NCI-H1092 treated with DMSO at 0.1 percent for 48 hours (cell line): Measurements from ENCODE around the gene TEDC2.
"Not testable (repeated sequence)": the region's sequence is repeated elsewhere in the genome, so short reads cannot be mapped to it uniquely, and the experiment has no call there.

Experiments used
- DNase-seq: peaks from one replicate; lab custom pipeline; 2025; lab: John Stamatoyannopoulos, UW

TEDC2 gene

GRCh38 chr16:2437032-2437790, 22.7 kb upstream of the TEDC2 start:
- DNase-seq: no peak

DNA sequence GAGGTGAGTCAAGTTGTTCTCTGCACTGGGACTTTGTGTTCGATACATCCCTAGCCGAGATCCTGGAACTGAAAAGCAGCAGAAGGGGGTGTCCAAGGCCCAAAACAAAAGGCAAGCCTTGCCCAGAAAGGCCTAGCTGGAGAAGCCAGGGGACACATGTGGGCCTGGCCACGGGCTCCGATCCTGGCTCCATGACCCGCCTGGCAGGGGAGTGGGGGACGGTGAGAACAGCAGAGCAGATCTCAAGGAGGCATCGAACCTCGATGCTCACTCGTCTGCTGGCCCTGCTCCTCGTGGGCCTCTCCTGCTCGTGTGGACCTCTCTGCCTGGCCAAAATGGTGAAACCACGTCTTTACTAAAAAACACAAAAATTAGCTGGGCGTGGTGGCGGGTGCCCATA, 21.8 kb upstream of the TEDC2 start:
- no peak for DNase-seq

DNA sequence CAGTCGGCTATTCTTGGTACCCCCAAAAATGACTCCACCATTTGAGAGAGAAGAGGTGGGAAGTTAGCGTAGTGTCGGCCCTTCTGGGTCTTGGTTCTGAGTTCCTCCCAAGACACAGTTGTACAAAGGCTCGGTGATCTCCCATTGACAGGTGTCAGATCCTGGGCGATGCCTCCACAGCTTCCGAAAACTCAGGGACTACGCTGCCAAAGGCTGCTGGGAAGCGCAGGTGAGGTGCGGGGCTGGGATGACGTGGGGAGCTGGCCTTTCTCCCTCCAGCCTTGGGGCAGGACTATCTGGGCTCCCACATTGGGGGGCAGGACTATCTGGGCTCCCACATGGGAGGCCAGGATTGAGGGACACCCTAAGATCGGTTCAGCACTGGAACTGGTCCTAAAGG, 20.3 kb upstream of the TEDC2 start:
- no peak for DNase-seq

DNA sequence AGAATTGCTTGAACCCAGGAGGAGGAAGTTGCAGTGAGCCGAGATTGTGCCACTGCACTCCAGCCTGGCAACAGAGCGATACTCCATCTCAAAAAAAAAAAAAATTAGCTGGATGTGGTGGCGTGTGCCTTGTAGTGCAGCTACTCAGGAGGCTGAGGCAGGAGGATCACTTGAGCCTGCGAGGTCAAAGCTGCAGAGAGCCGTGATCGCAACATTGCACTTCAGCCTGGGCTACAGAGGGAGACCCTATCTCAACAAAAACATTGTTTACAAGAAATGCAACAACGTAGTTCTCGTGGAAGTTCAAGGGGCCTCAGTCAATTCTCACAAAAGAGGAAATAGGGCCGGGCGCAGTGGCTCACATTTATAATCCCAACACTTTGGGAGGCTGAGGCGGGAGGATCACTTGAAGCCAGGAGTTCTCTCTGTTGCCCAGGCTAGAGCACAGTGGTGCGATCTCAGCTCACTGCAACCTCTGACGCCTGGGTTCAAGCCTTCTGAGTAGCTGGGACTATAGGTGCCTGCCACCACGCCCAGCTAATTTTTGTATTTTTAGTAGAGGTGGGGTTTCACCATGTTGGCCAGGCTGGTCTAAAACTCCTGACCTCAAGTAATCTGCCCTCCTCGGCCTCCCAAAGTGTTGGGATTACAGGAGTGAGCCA, 18.6 kb upstream of the TEDC2 start:
- DNase-seq: not testable (repeated sequence)

DNA sequence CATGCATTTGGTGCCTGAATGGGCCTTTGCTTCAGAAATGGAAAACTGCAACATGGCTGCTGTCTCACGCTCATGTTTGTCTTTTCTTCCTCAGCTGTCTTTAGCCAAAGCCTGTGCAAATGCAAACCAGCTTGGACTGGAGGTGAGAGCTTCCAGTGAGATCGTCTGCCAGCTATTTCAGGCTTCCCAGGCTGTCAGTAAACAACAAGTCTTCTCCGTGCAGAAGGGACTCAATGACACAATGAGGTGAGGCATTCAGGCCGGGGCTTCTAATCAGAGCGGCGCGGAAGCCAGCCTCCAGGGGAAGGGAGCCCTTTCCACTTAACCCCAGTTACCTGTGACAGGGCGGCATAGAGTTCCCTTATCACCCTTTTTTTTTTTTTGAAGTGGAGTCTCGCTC, 16.4 kb upstream of the TEDC2 start:
- DNase-seq: peak; percentile 83

DNA sequence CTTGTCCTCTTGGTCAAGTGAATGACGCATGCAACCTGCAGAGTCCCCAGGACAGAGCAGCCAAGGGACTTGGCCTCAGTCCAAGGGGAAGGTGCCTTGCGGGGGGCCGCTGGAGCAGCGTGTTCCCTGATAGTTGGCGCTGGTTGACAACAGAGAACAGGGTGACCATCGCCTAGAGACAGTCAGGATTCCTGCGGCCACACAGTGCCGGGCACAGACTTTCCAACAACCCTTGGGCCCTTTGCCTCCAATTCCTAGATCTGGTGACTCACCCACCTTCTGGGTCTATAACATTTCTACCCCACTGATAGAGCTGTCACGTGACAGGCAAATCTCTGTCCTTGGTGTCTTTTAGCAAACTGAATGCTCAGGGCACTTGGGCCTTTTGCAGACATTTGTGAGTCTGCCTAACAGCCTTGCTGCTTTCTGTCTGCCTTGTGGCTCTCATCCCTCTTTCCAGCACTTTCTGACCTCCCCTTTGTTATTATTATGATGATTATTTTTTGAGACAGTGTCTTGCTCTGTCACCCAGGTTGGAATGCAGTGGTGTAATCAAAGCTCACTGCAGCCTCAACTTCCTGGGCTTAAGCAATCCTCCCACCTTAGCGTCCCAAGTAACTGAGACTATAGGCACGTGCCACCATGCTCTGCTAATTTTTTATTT, 11.9 kb upstream of the TEDC2 start:
- DNase-seq: no peak

GRCh38 chr16:2449118-2449517, 10.8 kb upstream of the TEDC2 start:
- DNase-seq: no peak

DNA sequence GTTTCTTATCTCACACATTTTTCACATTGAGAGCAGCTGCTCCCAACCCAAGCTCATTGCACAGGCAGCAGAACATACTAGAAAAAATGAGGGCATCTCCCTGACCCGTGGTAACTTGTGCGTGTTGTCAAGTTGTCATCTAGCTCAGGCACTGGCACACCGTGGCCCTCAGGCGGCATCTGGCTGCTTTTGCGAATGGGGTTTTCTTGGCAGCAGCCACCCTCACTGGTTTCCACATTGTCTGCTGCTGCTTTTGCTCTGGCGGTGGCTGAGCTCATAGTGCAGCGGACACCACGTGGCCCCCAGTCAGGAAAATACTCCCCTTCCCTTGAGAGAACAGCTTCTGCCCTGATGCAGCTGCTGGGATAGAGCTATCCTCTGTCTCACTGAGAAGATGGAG, 9.4 kb upstream of the TEDC2 start:
- no peak for DNase-seq

DNA sequence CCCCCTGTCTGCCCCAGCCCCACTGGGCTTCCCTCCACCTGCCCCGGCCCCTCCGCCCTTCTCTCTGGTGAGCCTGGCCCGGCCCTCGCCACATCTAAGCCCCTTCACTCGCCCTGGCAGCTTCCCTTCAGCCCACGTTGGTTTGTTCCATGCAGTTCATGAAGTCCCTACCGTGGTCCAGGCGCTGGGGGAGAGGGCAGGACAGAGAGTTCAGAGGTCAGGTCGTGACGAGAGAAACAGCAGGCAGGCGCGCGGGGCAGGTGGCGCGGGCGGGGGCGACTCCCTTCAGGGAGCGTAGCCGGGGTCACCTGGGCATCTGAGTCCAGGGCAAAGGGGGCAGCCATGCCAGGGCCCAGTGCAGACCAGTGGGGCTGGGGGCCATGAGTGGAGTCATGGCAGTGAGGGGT, 8.9 kb upstream of the TEDC2 start:
- DNase-seq: no peak

DNA sequence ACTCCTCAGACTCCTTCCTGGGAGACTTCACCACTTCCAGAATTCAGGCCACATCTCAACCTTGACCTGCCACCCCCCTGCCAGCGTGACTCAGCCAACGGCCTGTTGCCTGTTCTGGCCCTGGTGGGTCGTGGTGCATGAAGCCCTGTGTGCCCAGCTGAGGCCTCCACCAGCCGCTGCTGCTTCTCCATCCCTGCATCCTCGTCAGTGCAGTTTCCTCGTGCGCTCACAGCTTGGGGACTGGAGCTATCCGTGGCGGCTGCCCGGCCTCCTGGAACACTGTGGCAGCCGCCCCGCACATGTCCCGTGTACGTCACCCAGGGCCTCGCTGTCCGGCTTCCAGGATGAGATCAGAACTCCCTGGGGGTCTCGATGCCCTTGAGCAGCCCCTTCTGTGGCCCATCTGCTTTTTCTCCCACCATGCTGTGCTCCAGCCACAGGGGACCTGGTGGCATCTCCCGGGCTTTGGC, 8.0 kb upstream of the TEDC2 start:
- DNase-seq: no peak

DNA sequence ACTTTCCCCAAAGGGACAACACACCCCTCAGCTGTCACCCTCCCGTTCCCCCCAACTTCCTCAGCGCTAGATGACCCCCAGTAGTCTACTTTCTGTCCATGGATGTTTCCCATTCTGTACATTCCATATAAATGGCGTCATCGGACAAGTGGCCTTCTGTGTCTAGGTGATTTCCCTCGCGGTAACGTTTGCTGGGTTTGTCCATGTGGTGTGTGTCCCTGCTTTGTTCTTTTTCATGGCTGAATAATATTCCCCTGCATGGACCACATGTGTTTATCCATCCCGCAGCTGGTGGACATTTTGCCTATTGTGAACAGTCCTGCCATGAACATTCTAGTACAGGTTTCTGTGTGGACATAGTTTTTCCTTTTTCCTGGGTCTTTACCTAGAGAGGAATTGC, 7.3 kb upstream of the TEDC2 start:
- DNase-seq: no peak

- DNase-seq: no peak
These were observed 4.6 kb upstream of the TEDC2 start for GRCh38 chr16:2455081-2455845.

DNA sequence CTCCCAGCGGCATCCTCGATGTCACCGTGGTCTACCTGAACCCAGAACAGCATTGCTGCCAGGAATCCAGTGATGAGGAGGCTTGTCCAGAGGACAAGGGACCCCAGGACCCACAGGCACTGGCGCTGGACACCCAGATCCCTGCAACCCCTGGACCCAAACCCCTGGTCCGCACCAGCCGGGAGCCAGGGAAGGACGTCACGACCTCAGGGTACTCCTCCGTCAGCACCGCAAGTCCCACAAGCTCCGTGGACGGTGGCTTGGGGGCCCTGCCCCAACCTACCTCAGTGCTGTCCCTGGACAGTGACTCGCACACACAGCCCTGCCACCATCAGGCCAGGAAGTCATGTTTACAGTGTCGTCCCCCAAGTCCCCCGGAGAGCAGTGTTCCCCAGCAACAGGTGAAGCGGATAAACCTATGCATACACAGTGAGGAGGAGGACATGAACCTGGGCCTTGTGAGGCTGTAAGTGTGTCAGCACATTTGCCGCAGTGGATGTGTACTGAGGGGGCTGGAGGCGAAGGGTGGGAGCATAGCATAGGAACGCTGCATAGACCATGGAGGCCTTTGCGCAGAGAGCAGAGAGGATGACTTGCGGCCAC, 3.3 kb upstream of the TEDC2 start:
- no peak for DNase-seq

DNA sequence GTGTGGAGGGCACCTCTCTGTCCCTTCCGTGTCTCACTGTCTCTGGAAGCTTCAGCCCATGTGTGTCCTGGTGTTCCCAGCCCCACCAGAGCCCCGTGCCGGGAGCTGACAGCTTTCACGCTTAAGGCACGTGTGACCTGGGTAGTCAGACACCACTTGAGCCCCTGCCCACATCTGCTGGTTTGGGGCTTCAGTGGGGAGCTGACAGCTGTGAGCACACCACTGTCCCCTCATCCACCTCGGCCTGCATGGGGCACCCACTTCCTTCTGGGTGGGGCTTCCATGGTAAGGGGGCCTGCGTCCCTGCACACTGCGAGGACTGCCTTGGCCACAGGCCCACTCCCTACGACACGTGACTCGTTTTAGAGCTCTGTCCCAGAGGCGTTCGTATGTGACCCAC, 2.6 kb upstream of the TEDC2 start:
- DNase-seq: no peak

GRCh38 chr16:2457946-2458345, 2.0 kb upstream of the TEDC2 start:
- no peak for DNase-seq

DNA sequence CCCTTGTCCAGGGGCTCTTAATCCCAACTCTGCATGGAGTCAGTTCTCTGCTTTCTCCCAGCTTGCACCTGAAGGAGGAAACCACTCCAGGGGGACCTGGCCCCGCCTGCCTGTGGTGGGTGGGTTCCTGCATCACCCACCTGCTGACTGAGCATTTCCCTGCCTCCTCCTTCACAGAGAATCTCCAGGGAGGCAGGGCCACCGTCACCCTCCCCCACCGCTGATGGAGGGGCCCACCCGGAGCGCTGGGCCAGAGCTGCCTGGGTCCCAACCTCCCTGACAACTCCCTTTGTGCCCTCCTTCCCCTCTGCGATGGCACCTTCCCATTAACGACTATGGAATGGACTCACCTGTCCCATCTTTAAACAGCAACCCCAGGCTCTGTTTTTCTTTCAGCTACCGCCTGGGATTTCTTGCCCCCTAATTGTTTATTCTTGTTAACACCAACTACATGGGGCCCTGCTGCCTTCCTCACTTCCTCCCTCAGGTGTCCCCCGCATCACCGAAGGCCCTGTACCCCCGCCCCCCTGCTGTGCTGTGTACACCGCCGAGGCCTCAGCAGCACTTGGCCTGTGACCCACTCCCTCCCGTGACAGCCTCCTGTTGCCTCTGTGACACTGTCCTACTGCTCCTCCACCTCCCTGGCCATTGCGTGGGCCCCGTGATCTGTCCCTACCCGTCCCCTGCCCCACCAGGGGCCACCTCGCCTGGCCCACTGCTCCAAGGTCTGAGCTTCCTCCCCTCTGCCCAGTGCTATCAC, 842 bp upstream of the TEDC2 start:
- no peak for DNase-seq

GRCh38 chr16:2460391-2460713, 443 bp downstream of the TEDC2 start:
- no peak for DNase-seq

DNA sequence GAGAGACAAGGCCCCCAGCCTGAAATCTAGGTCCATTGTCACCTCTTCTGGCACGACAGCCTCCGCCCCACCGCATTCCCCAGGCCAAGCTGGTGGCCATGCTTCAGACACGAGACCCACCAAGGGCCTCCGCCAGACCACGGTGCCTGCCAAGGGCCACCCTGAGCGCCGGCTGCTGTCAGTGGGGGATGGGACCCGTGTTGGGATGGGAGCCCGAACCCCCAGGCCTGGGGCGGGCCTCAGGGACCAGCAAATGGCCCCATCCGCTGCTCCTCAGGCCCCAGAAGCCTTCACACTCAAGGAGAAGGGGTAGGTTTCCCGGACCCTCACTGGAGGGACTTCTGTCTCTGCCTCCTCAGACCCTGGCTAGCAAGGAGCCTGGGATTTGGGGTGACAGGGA, 1.0 kb downstream of the TEDC2 start:
- no peak for DNase-seq

- DNase-seq: no peak
These were observed 2.3 kb downstream of the TEDC2 start for GRCh38 chr16:2462031-2462866.

- no peak for DNase-seq
These were observed 4.4 kb downstream of the TEDC2 start for GRCh38 chr16:2464333-2464732.
